Uterus (tissue), 2 donors: Measurements from ENCODE around the gene CAMTA1.

Experiments
- POLR2A ChIP-seq, 2 donors: fragments of 450-650 bp; IDR thresholded peaks; one replicate each; pipeline ENCODE4 v1.6.1; 2016; ENCODE audit warnings: antibody characterized with exemption in 2 of 2, mild to moderate bottlenecking in 1 of 2, moderate library complexity in 1 of 2
- TF ChIP-seq, protein P1 (sequence below), 4 experiments: fragments of 200-600 bp in 2 of 4; fragments of 450-650 bp in 2 of 4; sonication (generic) in 2 of 4; IDR thresholded peaks; one replicate each; pipeline ENCODE4 v1.5.1; 2016 to 2019; ENCODE audit warnings: antibody characterized with exemption in 4 of 4, mild to moderate bottlenecking in 2 of 4, moderate library complexity in 1 of 4

DNA sequence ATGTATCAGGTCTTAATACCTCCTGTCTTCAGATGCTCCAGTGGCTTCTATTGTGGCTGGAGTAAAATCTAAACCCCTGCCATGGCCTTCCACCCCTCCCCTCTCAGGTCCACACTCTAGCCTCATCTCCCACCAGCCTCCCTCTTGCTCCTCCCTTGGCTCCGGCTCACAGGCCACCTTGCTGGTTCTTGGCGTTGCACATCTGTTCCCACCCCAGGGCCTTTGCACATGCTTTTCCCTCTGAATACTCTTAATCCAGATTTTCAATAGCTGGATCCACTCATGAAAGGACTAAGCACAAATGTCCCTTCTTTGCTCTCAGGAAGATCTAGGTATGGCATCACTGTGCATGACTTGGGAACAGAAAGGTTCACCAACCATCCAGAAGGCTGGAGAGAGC, 570.4 kb downstream of the CAMTA1 start:
- TF ChIP-seq, protein P1, sequence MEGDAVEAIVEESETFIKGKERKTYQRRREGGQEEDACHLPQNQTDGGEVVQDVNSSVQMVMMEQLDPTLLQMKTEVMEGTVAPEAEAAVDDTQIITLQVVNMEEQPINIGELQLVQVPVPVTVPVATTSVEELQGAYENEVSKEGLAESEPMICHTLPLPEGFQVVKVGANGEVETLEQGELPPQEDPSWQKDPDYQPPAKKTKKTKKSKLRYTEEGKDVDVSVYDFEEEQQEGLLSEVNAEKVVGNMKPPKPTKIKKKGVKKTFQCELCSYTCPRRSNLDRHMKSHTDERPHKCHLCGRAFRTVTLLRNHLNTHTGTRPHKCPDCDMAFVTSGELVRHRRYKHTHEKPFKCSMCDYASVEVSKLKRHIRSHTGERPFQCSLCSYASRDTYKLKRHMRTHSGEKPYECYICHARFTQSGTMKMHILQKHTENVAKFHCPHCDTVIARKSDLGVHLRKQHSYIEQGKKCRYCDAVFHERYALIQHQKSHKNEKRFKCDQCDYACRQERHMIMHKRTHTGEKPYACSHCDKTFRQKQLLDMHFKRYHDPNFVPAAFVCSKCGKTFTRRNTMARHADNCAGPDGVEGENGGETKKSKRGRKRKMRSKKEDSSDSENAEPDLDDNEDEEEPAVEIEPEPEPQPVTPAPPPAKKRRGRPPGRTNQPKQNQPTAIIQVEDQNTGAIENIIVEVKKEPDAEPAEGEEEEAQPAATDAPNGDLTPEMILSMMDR (IDR thresholded peaks at IDR 0.05): no peak
- TF ChIP-seq POLR2A (IDR thresholded peaks at IDR 0.05): no peak
